Measurements from ENCODE around the gene PRICKLE4.

PRICKLE4 gene

DNA sequence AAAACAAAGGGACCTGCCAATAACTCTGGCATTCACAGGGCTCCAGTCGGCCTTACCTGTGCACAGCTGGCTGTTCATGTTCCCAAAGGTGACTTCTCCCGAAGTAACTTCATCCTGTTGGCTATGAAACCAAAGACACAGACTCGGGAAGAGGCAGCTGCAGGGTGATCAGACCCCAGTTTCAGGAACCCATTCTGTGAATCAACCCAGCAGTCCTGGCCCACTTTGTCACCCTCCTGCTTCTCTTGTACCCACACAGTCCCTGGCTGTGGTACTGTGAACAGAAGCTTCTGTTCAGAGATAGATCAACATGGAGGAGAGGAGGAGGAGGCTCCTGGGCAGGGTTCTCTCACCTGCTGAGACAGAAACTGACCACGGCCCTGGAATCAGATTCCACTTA, 24.7 kb upstream of the PRICKLE4 start:
- TF ChIP-seq, protein P1, sequence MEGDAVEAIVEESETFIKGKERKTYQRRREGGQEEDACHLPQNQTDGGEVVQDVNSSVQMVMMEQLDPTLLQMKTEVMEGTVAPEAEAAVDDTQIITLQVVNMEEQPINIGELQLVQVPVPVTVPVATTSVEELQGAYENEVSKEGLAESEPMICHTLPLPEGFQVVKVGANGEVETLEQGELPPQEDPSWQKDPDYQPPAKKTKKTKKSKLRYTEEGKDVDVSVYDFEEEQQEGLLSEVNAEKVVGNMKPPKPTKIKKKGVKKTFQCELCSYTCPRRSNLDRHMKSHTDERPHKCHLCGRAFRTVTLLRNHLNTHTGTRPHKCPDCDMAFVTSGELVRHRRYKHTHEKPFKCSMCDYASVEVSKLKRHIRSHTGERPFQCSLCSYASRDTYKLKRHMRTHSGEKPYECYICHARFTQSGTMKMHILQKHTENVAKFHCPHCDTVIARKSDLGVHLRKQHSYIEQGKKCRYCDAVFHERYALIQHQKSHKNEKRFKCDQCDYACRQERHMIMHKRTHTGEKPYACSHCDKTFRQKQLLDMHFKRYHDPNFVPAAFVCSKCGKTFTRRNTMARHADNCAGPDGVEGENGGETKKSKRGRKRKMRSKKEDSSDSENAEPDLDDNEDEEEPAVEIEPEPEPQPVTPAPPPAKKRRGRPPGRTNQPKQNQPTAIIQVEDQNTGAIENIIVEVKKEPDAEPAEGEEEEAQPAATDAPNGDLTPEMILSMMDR (IDR thresholded peaks at IDR 0.05; ENCODE audit: extremely low read depth, insufficient read depth, missing control alignments) = no peak
- DNase-seq (ENCODE audit: low spot score) = no peak
- in situ Hi-C loops (cut with MboI; ENCODE audit: low pct_unique_long_range_greater_than_20kb, low sequenced_read_pairs, unreplicated experiment) = no loop called here

GRCh38 chr6:41756354-41756753, 24.2 kb upstream of the PRICKLE4 start:
- no peak for DNase-seq (ENCODE audit: low spot score)
- TF ChIP-seq, protein P1 (IDR thresholded peaks at IDR 0.05; ENCODE audit: extremely low read depth, insufficient read depth, missing control alignments) = no peak
- in situ Hi-C loops (cut with MboI; ENCODE audit: low pct_unique_long_range_greater_than_20kb, low sequenced_read_pairs, unreplicated experiment) = no loop called here

DNA sequence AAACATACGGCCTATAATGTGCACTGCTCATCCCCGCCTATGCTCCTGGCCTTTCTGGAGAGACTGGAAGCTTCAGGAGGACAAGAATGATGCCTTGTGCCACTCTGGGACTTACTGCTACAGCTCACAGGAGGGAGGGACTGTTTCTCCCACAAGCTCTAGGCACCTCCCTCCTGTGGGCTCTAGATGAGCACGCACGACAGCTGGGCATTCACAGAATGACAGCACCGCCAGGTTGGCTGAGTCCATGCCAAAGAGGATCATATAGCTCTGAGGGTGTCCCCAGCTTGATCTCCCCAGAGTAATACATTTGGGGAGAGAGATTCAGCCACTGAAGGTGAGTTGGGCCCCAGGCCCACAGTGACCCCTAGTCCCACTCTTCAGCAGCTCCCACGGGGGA, 23.3 kb upstream of the PRICKLE4 start:
- no peak for DNase-seq (ENCODE audit: low spot score)
- in situ Hi-C loops (cut with MboI; ENCODE audit: low pct_unique_long_range_greater_than_20kb, low sequenced_read_pairs, unreplicated experiment) = no loop called here
- TF ChIP-seq, protein P1 (IDR thresholded peaks at IDR 0.05; ENCODE audit: extremely low read depth, insufficient read depth, missing control alignments) = no peak

GRCh38 chr6:41757931-41758640, 22.5 kb upstream of the PRICKLE4 start:
- in situ Hi-C loops (cut with MboI; ENCODE audit: low pct_unique_long_range_greater_than_20kb, low sequenced_read_pairs, unreplicated experiment) = no loop called here
- no peak for DNase-seq (ENCODE audit: low spot score)
- TF ChIP-seq, protein P1 (IDR thresholded peaks at IDR 0.05; ENCODE audit: extremely low read depth, insufficient read depth, missing control alignments) = no peak

DNA sequence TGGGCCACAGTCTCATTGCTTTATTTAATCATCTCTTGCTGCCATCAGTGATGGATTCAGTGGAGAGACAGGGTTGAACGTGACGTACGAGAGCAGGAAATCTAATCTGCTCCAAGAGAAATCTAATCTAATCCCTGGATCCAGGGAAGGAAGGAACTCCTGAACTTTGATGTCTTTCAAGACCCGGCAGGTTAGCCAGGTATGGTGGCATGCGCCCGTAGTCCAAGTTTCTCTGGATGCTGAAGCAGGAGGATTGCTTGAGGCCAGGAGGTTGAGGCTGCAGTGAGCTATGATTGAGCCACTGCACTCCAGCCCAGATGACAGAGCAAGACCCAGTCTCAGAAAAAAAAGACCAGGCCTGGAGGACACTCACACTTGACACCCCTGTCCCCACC, 21.9 kb upstream of the PRICKLE4 start:
- TF ChIP-seq, protein P1 (IDR thresholded peaks at IDR 0.05; ENCODE audit: extremely low read depth, insufficient read depth, missing control alignments) = no peak
- in situ Hi-C loops (cut with MboI; ENCODE audit: low pct_unique_long_range_greater_than_20kb, low sequenced_read_pairs, unreplicated experiment) = no loop called here

GRCh38 chr6:41759106-41759904, 21.3 kb upstream of the PRICKLE4 start:
- in situ Hi-C loops (cut with MboI; ENCODE audit: low pct_unique_long_range_greater_than_20kb, low sequenced_read_pairs, unreplicated experiment) = no loop called here
- TF ChIP-seq, protein P1 (IDR thresholded peaks at IDR 0.05; ENCODE audit: extremely low read depth, insufficient read depth, missing control alignments) = no peak
- no peak for DNase-seq (ENCODE audit: low spot score)

More for the DNA sequence above, 21.9 kb upstream of the PRICKLE4 start:
- no peak for DNase-seq (ENCODE audit: low spot score)
